ENCODE measurements around the gene PTPN6. TPM values are rescaled to one million over a fixed set of nuclear protein-coding genes. Genes with fewer than 3 reads are reported as not detected.

Gene PTPN6
- total and polyA plus RNA-seq, 9 of the 15 experiments (the other 6 are each of a cell fraction or from before 2014, with no cell fraction given): 1.5 to 5.1 (median 3.9) TPM

DNA sequence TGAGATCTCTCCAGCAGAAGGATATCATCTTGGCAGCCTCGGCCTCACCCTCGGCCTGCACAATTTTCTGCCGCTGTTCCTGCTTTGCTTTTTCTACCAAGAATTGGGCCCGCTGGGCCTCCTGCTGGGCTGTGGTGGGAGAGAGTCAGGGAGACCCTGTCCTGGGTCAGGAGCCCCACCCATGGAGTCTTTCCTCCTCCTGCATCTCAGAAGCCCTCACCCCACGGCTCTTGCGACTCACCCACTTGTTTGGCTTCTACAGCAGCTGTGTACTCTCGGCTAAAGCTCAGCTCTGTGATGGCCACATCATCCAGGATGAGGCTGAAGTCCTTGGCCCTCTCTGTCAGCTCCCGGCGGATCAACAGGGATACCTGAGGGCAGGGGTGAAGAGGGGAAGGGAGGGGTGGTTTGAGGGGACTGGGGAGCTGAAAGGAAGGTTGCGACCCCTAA is 16.5 kb downstream of the PTPN6 start:
- Histone ChIP-seq H3K4me3 (no peak overlapping the region), H3K27ac (ENCODE audit: extremely low read depth, low read depth, low read length) (peak overlapping the region; percentile 99; the same call in 2 of the 3 replicates), H2AFZ (ENCODE audit: low read depth, low read length) (no peak overlapping the region), H3K36me3 (ENCODE audit: control insufficient read depth, insufficient read depth, low read length) (peaks cover 58% of the 10 kb centered on the region), H3K79me2 (ENCODE audit: control insufficient read depth, insufficient read depth, low read length) (peaks cover 57% of the 10 kb centered on the region), H4K20me1 (replicated peaks; ENCODE audit: control insufficient read depth, insufficient read depth, low read length) (no peaks in the 10 kb centered on the region), H3K9me3 (replicated peaks; ENCODE audit: control insufficient read depth, insufficient read depth, low read depth, low read length) (no peaks in the 10 kb centered on the region), H3K4me1 (replicated peaks in 1 of 2; ENCODE audit: control insufficient read depth in 2 of 2, insufficient read depth in 2 of 2, low read length in 2 of 2) (peaks cover 40 to 47% of the 10 kb centered on the region in 2 experiments), H3K27me3 (ENCODE audit: control insufficient read depth in 2 of 2, insufficient read depth in 2 of 2, low read length in 2 of 2) (no peaks in the 10 kb centered on the region), H3K4me2 (ENCODE audit: insufficient read depth, low read length) (no peak overlapping the region), H3K9me1 (ENCODE audit: control insufficient read depth, insufficient read depth, low read length) (no peaks in the 10 kb centered on the region), H3K9ac (ENCODE audit: insufficient read depth in 1 of 2, low read depth in 2 of 2, low read length in 2 of 2) (peak overlapping the region; percentile 79 to 99; a peak in 3 of 4 replicates)
- POLR2A ChIA-PET: interaction anchor here (0.8 to 3.0 kb wide), 3 partner anchors 21 to 71 kb away, joined by 3 to 10 read pairs (median 5); partner anchors contain the start of genes C12orf57 and RNU7-1
- WGBS (ENCODE audit: insufficient coverage, low coverage, missing lambda C conversion rate): 90% methylated on average over 7 of the region's 10 CpGs
- intact Hi-C loops (cut with micrococcal nuclease): loop anchor here (10.0 kb wide), 1 partner anchor 217 kb away; the partner anchor contains the start of gene PEX5
- BruUV-seq (replicated peaks): no TSS peak
- ATAC-seq (no peak), DNase-seq (ENCODE audit: extremely low read depth in 1 of 4, low spot score in 3 of 4) (no peak), FAIRE-seq (no peak)
- in situ Hi-C loops (cut with MboI): no loop called here
- TF ChIP-seq, protein P1, sequence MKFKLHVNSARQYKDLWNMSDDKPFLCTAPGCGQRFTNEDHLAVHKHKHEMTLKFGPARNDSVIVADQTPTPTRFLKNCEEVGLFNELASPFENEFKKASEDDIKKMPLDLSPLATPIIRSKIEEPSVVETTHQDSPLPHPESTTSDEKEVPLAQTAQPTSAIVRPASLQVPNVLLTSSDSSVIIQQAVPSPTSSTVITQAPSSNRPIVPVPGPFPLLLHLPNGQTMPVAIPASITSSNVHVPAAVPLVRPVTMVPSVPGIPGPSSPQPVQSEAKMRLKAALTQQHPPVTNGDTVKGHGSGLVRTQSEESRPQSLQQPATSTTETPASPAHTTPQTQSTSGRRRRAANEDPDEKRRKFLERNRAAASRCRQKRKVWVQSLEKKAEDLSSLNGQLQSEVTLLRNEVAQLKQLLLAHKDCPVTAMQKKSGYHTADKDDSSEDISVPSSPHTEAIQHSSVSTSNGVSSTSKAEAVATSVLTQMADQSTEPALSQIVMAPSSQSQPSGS (CRISPR knock-in tag; IDR thresholded peaks at IDR 0.05): no peak
- TF ChIP-seq, protein P2, sequence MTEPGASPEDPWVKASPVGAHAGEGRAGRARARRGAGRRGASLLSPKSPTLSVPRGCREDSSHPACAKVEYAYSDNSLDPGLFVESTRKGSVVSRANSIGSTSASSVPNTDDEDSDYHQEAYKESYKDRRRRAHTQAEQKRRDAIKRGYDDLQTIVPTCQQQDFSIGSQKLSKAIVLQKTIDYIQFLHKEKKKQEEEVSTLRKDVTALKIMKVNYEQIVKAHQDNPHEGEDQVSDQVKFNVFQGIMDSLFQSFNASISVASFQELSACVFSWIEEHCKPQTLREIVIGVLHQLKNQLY (CRISPR knock-in tag; conservative IDR thresholded peaks at IDR 0.05): no peak
- TF ChIP-seq RBFOX2 (IDR thresholded peaks at IDR 0.05; ENCODE audit: low read depth, low read length): 0 out of 2 replicates have a peak, but pooled peaks have one; percentile 30
- CTCF ChIA-PET (ENCODE audit: low intra/inter-chr PET ratio): no interaction called here

Data from K562 (cell line).